Head of caudate nucleus (tissue), 42 donors: ENCODE measurements around the gene TREH.
"Not testable (repeated sequence)": the region's sequence is repeated elsewhere in the genome, so short reads cannot be mapped to it uniquely, and the experiment has no call there.

ENCODE experiments used
- DNase-seq, 42 donors: peaks; one replicate each; pipeline versions ENCODE4 v3.0.0 to v3.0.0-alpha.2; 2020 to 2021; ENCODE audit warnings: mixed read lengths in 7 of 42
- intact Hi-C: fragments of 100-400 bp; cut with DNase I; formaldehyde crosslinking; loops from one replicate; pipeline ENCODE4 v1.15.0; 2022

TREH gene

GRCh38 chr11:118625036-118625690 is 54.3 kb downstream of the TREH start:
- intact Hi-C loops: no loop called here
- peak in 29 of 42 donors; percentile 33 to 81 (median 60) for DNase-seq

- intact Hi-C loops: no loop called here
- peak in 1 of 42 donors; percentile 63 for DNase-seq
Observed at GRCh38 chr11:118623269-118623655, 56.2 kb downstream of the TREH start.

- DNase-seq: peak in 26 of 42 donors; percentile 38 to 82 (median 60)
- intact Hi-C loops: no loop called here
Observed at GRCh38 chr11:118622376-118623268, 56.8 kb downstream of the TREH start.

GRCh38 chr11:118621784-118622375 is 57.6 kb downstream of the TREH start:
- intact Hi-C loops: no loop called here
- peak in 2 of 42 donors; percentile 6 to 45 for DNase-seq

- intact Hi-C loops: no loop called here
- DNase-seq: peak; percentile 73 to 96 (median 88)
Observed at GRCh38 chr11:118621071-118621783, 58.2 kb downstream of the TREH start.

GRCh38 chr11:118620529-118621070 is 58.9 kb downstream of the TREH start:
- DNase-seq: peak in 3 of 42 donors; percentile 14 to 41 (median 17)
- intact Hi-C loops: no loop called here

GRCh38 chr11:118619444-118620197 is 59.8 kb downstream of the TREH start:
- intact Hi-C loops: no loop called here
- peak in 16 of 42 donors; percentile 18 to 86 (median 58) for DNase-seq

GRCh38 chr11:118618991-118619375 is 60.5 kb downstream of the TREH start:
- DNase-seq: peak in 5 of 42 donors; percentile 7 to 56 (median 29)
- intact Hi-C loops: no loop called here

- intact Hi-C loops: no loop called here
- peak; percentile 70 to 95 (median 87) for DNase-seq
Observed at GRCh38 chr11:118618115-118618990, 61.1 kb downstream of the TREH start.

- DNase-seq: peak in 3 of 42 donors; percentile 17 to 34 (median 20)
- intact Hi-C loops: no loop called here
Observed at GRCh38 chr11:118615976-118616371, 63.5 kb downstream of the TREH start.

- intact Hi-C loops: no loop called here
- peak in 8 of 42 donors; percentile 1 to 19 (median 14) for DNase-seq
Observed at GRCh38 chr11:118615282-118615975, 64.0 kb downstream of the TREH start.

GRCh38 chr11:118614511-118614910 is 64.9 kb downstream of the TREH start:
- intact Hi-C loops: no loop called here
- DNase-seq: peak in 8 of 42 donors; percentile 2 to 26 (median 8)

- peak in 13 of 42 donors; percentile 0 to 38 (median 13) for DNase-seq
- intact Hi-C loops: no loop called here
Observed at GRCh38 chr11:118612378-118612777, 67.1 kb downstream of the TREH start.

- intact Hi-C loops: not testable (repeated sequence)
- peak in 15 of 42 donors; percentile 2 to 42 (median 11) for DNase-seq
Observed at GRCh38 chr11:118611433-118611795, 68.0 kb downstream of the TREH start.

GRCh38 chr11:118610773-118611432 is 68.5 kb downstream of the TREH start:
- peak; percentile 58 to 92 (median 84) for DNase-seq

GRCh38 chr11:118610225-118610772 is 69.2 kb downstream of the TREH start:
- peak in 9 of 42 donors; percentile 0 to 44 (median 15) for DNase-seq
- intact Hi-C loops: no loop called here

More at GRCh38 chr11:118610773-118611432, 68.5 kb downstream of the TREH start:
- intact Hi-C loops: no loop called here
